CD8-positive, alpha-beta memory T cell (primary cell): ENCODE results near the gene HGFAC. TPM values are rescaled to one million over a fixed set of nuclear protein-coding genes. Genes with fewer than 3 reads are reported as not detected.

Experiments used
- CTCF ChIA-PET: fragments of 350-600 bp; sonication (Branson Sonifier 250); formaldehyde crosslinking; loops from one replicate; lab custom pipeline; 2021; ENCODE audit warnings: antibody characterized with exemption; lab: Charles Lee
- POLR2A ChIA-PET: fragments of 350-600 bp; sonication (Branson Sonifier 250); formaldehyde crosslinking; loops from one replicate; lab custom pipeline; 2021; ENCODE audit warnings: antibody characterized with exemption; lab: Charles Lee
- DNase-seq, 5 donors: peaks; one replicate each; pipeline versions ENCODE4 v3.0.0 to v3.0.0-alpha.2; 2020 to 2022; ENCODE audit warnings: mixed read lengths in 1 of 5
- H3K27ac ChIP-seq: one replicate; pipeline ENCODE4 v1.7.0; 2013; ENCODE audit warnings: low read depth, mild to moderate bottlenecking, low read length, moderate library complexity
- H3K27me3 ChIP-seq: 2 replicates; pipeline ENCODE4 v1.7.0; 2013; ENCODE audit warnings: low read length, mild to moderate bottlenecking; ENCODE audit not compliant: insufficient read depth, poor library complexity, severe bottlenecking
- H3K36me3 ChIP-seq: 2 replicates; pipeline ENCODE4 v1.7.0; 2013; ENCODE audit warnings: mild to moderate bottlenecking, low read length, moderate library complexity; ENCODE audit not compliant: insufficient read depth
- H3K4me1 ChIP-seq: 2 replicates; pipeline ENCODE4 v1.7.0; 2013; ENCODE audit warnings: mild to moderate bottlenecking, low read length, moderate library complexity; ENCODE audit not compliant: insufficient read depth
- H3K4me3 ChIP-seq: 2 replicates; pipeline ENCODE4 v1.7.0; 2013; ENCODE audit warnings: mild to moderate bottlenecking, low read length
- H3K9me3 ChIP-seq: 2 replicates; pipeline ENCODE4 v1.7.0; 2013; ENCODE audit warnings: mild to moderate bottlenecking, low read length
- H3K27ac Mint-ChIP-seq, 8 donors: one replicate each; pipeline ENCODE4 v1.8.0; 2020 to 2021; ENCODE audit warnings: mixed read lengths in 8 of 8, mild to moderate bottlenecking in 6 of 8, inconsistent platforms in 3 of 8, moderate library complexity in 3 of 8
- H3K27me3 Mint-ChIP-seq, 2 donors: one replicate each; pipeline ENCODE4 v1.8.0; 2020 to 2021; ENCODE audit warnings: mixed read lengths in 2 of 2, mild to moderate bottlenecking in 1 of 2, moderate library complexity in 1 of 2
- H3K36me3 Mint-ChIP-seq, 3 donors: one replicate each; pipeline ENCODE4 v1.8.0; 2020 to 2021; ENCODE audit warnings: mixed read lengths in 3 of 3, inconsistent platforms in 1 of 3, mild to moderate bottlenecking in 1 of 3
- H3K4me1 Mint-ChIP-seq, 3 donors: one replicate each; pipeline ENCODE4 v1.8.0; 2020 to 2021; ENCODE audit warnings: mixed read lengths in 3 of 3, inconsistent platforms in 1 of 3, mild to moderate bottlenecking in 1 of 3
- H3K4me3 Mint-ChIP-seq, 7 donors: one replicate each; pipeline ENCODE4 v1.8.0; 2020 to 2021; ENCODE audit warnings: mixed read lengths in 7 of 7, mild to moderate bottlenecking in 6 of 7, moderate library complexity in 4 of 7, inconsistent platforms in 2 of 7
- H3K9me3 Mint-ChIP-seq, 5 donors: one replicate each; pipeline ENCODE4 v1.8.0; 2020 to 2022; ENCODE audit warnings: mixed read lengths in 5 of 5, mild to moderate bottlenecking in 3 of 5, moderate library complexity in 2 of 5, inconsistent platforms in 1 of 5
- polyA plus RNA-seq: library from polyadenylated mRNA; unstranded; fragments of 300-500 nt; fragmentation: Illumina TruSeq; gene quantifications from one replicate; pipeline ENCODE4 v1.2.3, GENCODE V29; 2021
- total RNA-seq, 2 experiments: library from RNA; stranded (reverse); gene quantifications; one replicate each; pipeline ENCODE4 v1.2.3, GENCODE V29; 2021

The HGFAC gene
- total and polyA plus RNA-seq, 3 experiments from 2014 or later = not detected

- Mint-ChIP-seq H3K4me3 (no peak overlapping the region), H3K27me3 (peaks cover 0 to 2% of the 10 kb centered on the region in 2 donors), H3K9me3 (no peaks in the 10 kb centered on the region), H3K36me3 (no peaks in the 10 kb centered on the region), H3K4me1 (no peaks in the 10 kb centered on the region), H3K27ac (no peak overlapping the region)
- no peaks in the 10 kb centered on the region for H3K27me3 ChIP-seq
- no peaks in the 10 kb centered on the region for H3K9me3 ChIP-seq
- no peak overlapping the region for H3K4me3 ChIP-seq
- no peak for DNase-seq
- CTCF ChIA-PET = interaction anchor here (2.3 kb wide), 1 partner anchor 9 kb away, joined by 9 read pairs; no protein-coding TSS in a partner anchor
- no peaks in the 10 kb centered on the region for H3K36me3 ChIP-seq
- no peak overlapping the region for H3K27ac ChIP-seq
- no peaks in the 10 kb centered on the region for H3K4me1 ChIP-seq
- POLR2A ChIA-PET = no interaction called here
Observed at GRCh38 chr4:3471098-3471760, 29.5 kb downstream of the HGFAC start.

GRCh38 chr4:3471886-3472285, 30.1 kb downstream of the HGFAC start:
- Histone ChIP-seq H3K4me1 (no peaks in the 10 kb centered on the region), H3K27me3 (no peaks in the 10 kb centered on the region), H3K4me3 (no peak overlapping the region), H3K36me3 (no peaks in the 10 kb centered on the region), H3K27ac (no peak overlapping the region), H3K9me3 (no peaks in the 10 kb centered on the region)
- CTCF ChIA-PET = interaction anchor here (2.3 kb wide), 1 partner anchor 9 kb away, joined by 9 read pairs; no protein-coding TSS in a partner anchor
- Mint-ChIP-seq H3K27ac (no peak overlapping the region), H3K27me3 (peaks cover 2 to 5% of the 10 kb centered on the region in 2 donors), H3K36me3 (no peaks in the 10 kb centered on the region), H3K9me3 (no peaks in the 10 kb centered on the region), H3K4me1 (no peaks in the 10 kb centered on the region), H3K4me3 (no peak overlapping the region)
- POLR2A ChIA-PET = no interaction called here
- DNase-seq = no peak

- no peaks in the 10 kb centered on the region for H3K4me1 Mint-ChIP-seq
- no peaks in the 10 kb centered on the region for H3K36me3 Mint-ChIP-seq
- peaks cover 2 to 5% of the 10 kb centered on the region in 2 donors for H3K27me3 Mint-ChIP-seq
- Histone ChIP-seq H3K36me3 (no peaks in the 10 kb centered on the region), H3K9me3 (no peaks in the 10 kb centered on the region), H3K4me1 (no peaks in the 10 kb centered on the region), H3K27ac (no peak overlapping the region), H3K27me3 (no peaks in the 10 kb centered on the region), H3K4me3 (no peak overlapping the region)
- H3K4me3 Mint-ChIP-seq = no peak overlapping the region
- no peak for DNase-seq
- H3K9me3 Mint-ChIP-seq = no peaks in the 10 kb centered on the region
- ChIA-PET CTCF (interaction anchor here (2.3 kb wide), 1 partner anchor 8 kb away, joined by 9 read pairs; no protein-coding TSS in a partner anchor), POLR2A (no interaction called here)
- no peak overlapping the region for H3K27ac Mint-ChIP-seq
Observed at GRCh38 chr4:3472411-3473141, 30.8 kb downstream of the HGFAC start.

- Histone ChIP-seq H3K27me3 (no peaks in the 10 kb centered on the region), H3K27ac (no peak overlapping the region), H3K4me3 (no peak overlapping the region), H3K4me1 (no peaks in the 10 kb centered on the region), H3K9me3 (no peaks in the 10 kb centered on the region), H3K36me3 (no peaks in the 10 kb centered on the region)
- Mint-ChIP-seq H3K27ac (no peak overlapping the region), H3K27me3 (peaks cover 2 to 5% of the 10 kb centered on the region in 2 donors), H3K36me3 (no peaks in the 10 kb centered on the region), H3K4me3 (no peak overlapping the region), H3K4me1 (no peaks in the 10 kb centered on the region), H3K9me3 (no peaks in the 10 kb centered on the region)
- DNase-seq = no peak
- ChIA-PET CTCF (no interaction called here), POLR2A (no interaction called here)
Observed at GRCh38 chr4:3473181-3473950, 31.6 kb downstream of the HGFAC start.

GRCh38 chr4:3473996-3474765, 32.4 kb downstream of the HGFAC start:
- H3K9me3 ChIP-seq = no peaks in the 10 kb centered on the region
- Mint-ChIP-seq H3K4me1 (no peaks in the 10 kb centered on the region), H3K9me3 (no peaks in the 10 kb centered on the region), H3K36me3 (no peaks in the 10 kb centered on the region), H3K27ac (no peak overlapping the region), H3K4me3 (no peak overlapping the region), H3K27me3 (peaks cover 2 to 5% of the 10 kb centered on the region in 2 donors)
- H3K27ac ChIP-seq = no peak overlapping the region
- ChIA-PET POLR2A (no interaction called here), CTCF (no interaction called here)
- H3K4me1 ChIP-seq = no peaks in the 10 kb centered on the region
- no peaks in the 10 kb centered on the region for H3K27me3 ChIP-seq
- DNase-seq = no peak
- H3K36me3 ChIP-seq = no peaks in the 10 kb centered on the region
- H3K4me3 ChIP-seq = no peak overlapping the region

- ChIA-PET POLR2A (no interaction called here), CTCF (no interaction called here)
- no peaks in the 10 kb centered on the region for H3K36me3 Mint-ChIP-seq
- H3K27me3 Mint-ChIP-seq = peaks cover 3 to 5% of the 10 kb centered on the region in 2 donors
- no peaks in the 10 kb centered on the region for H3K9me3 Mint-ChIP-seq
- no peak for DNase-seq
- Histone ChIP-seq H3K36me3 (no peaks in the 10 kb centered on the region), H3K9me3 (no peaks in the 10 kb centered on the region), H3K27ac (no peak overlapping the region), H3K4me1 (no peaks in the 10 kb centered on the region), H3K27me3 (no peaks in the 10 kb centered on the region), H3K4me3 (no peak overlapping the region)
- H3K4me3 Mint-ChIP-seq = no peak overlapping the region
- no peaks in the 10 kb centered on the region for H3K4me1 Mint-ChIP-seq
- no peak overlapping the region for H3K27ac Mint-ChIP-seq
Observed at GRCh38 chr4:3475041-3475712, 33.4 kb downstream of the HGFAC start.

GRCh38 chr4:3475713-3476260, 34.0 kb downstream of the HGFAC start:
- H3K9me3 ChIP-seq = no peaks in the 10 kb centered on the region
- no peaks in the 10 kb centered on the region for H3K4me1 Mint-ChIP-seq
- CTCF ChIA-PET = no interaction called here
- peaks cover 2 to 8% of the 10 kb centered on the region in 2 donors for H3K27me3 Mint-ChIP-seq
- no peak for DNase-seq
- no peak overlapping the region for H3K4me3 Mint-ChIP-seq
- H3K27ac ChIP-seq = no peak overlapping the region
- H3K36me3 Mint-ChIP-seq = no peaks in the 10 kb centered on the region
- POLR2A ChIA-PET = no interaction called here
- H3K27me3 ChIP-seq = peaks cover 2% of the 10 kb centered on the region
- no peaks in the 10 kb centered on the region for H3K9me3 Mint-ChIP-seq
- H3K4me3 ChIP-seq = no peak overlapping the region
- H3K4me1 ChIP-seq = no peaks in the 10 kb centered on the region
- no peak overlapping the region for H3K27ac Mint-ChIP-seq
- H3K36me3 ChIP-seq = no peaks in the 10 kb centered on the region
